Upper lobe of left lung (tissue), 6 donors: ENCODE data around the gene LARP4B. TPM values are rescaled to one million over a fixed set of nuclear protein-coding genes. Genes with fewer than 3 reads are reported as not detected.

Experiments
- ATAC-seq, 2 donors: fragments of 200-7000 bp; cut with Tn5 transposase; one replicate each; pipeline ENCODE4 v1.9.1; 2022; ENCODE audit warnings: mild to moderate bottlenecking in 2 of 2, moderate library complexity in 2 of 2; ENCODE audit not compliant: low FRiP score in 2 of 2
- DNase-seq, 2 donors: peaks; one replicate each; pipeline ENCODE4 v3.0.0-alpha.2; 2019 to 2020
- H3K27ac ChIP-seq, 4 donors: fragments of 200-600 bp; sonication (generic); one replicate each; pipeline ENCODE4 v1.5.1; 2016 to 2019
- H3K27me3 ChIP-seq, 4 donors: fragments of 200-600 bp; sonication (generic); one replicate each; pipeline ENCODE4 v1.5.1; 2017 to 2019
- H3K36me3 ChIP-seq, 4 donors: fragments of 200-600 bp; sonication (generic); one replicate each; pipeline ENCODE4 v1.5.1; 2016 to 2019
- H3K4me1 ChIP-seq, 4 donors: fragments of 200-600 bp; sonication (generic); one replicate each; pipeline ENCODE4 v1.5.1; 2018 to 2019
- H3K4me3 ChIP-seq, 4 donors: fragments of 200-600 bp; sonication (generic); one replicate each; pipeline ENCODE4 v1.5.1; 2017 to 2019; ENCODE audit warnings: mild to moderate bottlenecking in 2 of 4, moderate library complexity in 1 of 4
- H3K9me3 ChIP-seq, 4 donors: fragments of 200-600 bp; sonication (generic); one replicate each; pipeline ENCODE4 v1.5.1; 2018 to 2019
- EP300 ChIP-seq, 4 donors: sonication (generic); formaldehyde crosslinking; IDR thresholded peaks; one replicate each; pipeline ENCODE4 v1.5.1; 2017; ENCODE audit warnings: antibody characterized with exemption in 4 of 4, control low read depth in 2 of 4
- POLR2A ChIP-seq, 4 donors: fragments of 450-650 bp; IDR thresholded peaks; one replicate each; pipeline ENCODE4 v1.5.1; 2016 to 2017; ENCODE audit warnings: antibody characterized with exemption in 4 of 4, mild to moderate bottlenecking in 2 of 4
- POLR2AphosphoS5 ChIP-seq, 2 donors: sonication (generic); formaldehyde crosslinking; IDR thresholded peaks; one replicate each; pipeline ENCODE4 v1.5.1; 2017; ENCODE audit warnings: antibody characterized with exemption in 2 of 2
- WGBS, 2 donors: methylation state at CpG; one replicate each; pipeline ENCODE4 v1.1.5; 2017 to 2018; 5-methylcytosine and 5-hydroxymethylcytosine counted together
- total RNA-seq, 6 donors: library from RNA; depleted of rRNA in 4 of 6; stranded (reverse); fragments of >200 nt in 4 of 6; gene quantifications; one replicate each; pipeline versions ENCODE4 v1.1.0 to v1.2.1, GENCODE V29; 2016 to 2021
- TF ChIP-seq, protein P1 (sequence below), 6 experiments: fragments of 450-650 bp in 4 of 6; fragments of 200-600 bp in 2 of 6; sonication (generic) in 2 of 6; IDR thresholded peaks; one replicate each; pipeline ENCODE4 v1.5.1; 2016 to 2019; ENCODE audit warnings: antibody characterized with exemption in 6 of 6
- donor health status: DM: no; HTN: no; CAD: no; lungs with moderate emphysema.
- donor health status: DM: no; HTN: yes; CAD: no; lungs with severe emphysema.

LARP4B gene
- total RNA-seq, 6 donors from 2014 or later: 106 to 154 (median 139) TPM

DNA sequence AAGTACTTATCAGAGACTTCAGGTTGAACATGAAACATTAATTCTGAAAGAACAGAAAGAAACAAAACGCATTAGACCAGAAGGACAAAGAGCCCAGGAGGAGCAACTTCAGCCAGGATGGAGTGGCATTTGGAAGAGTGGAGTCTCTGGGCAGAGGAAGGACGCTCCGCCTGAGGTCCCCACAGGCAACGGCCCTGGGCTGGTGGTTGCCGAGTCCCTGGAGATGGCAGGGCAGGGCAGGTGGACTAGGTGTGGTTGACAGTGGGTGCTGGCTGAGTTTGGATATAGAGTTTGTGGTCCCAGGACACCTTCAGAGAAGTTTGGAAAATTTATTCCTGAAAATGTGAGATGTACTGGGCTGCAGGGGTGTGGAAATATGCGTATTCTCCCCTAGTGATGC lies 27.4 kb upstream of the LARP4B start:
- no peak overlapping the region for H3K27ac ChIP-seq
- 86 to 95% methylated on average over 6 of the region's 6 CpGs for WGBS, 2 donors
- no peaks in the 10 kb centered on the region for H3K27me3 ChIP-seq
- peaks cover 0 to 10% (median 2%) of the 10 kb centered on the region in 4 donors for H3K4me1 ChIP-seq
- H3K4me3 ChIP-seq: no peak overlapping the region
- no peaks in the 10 kb centered on the region for H3K9me3 ChIP-seq
- TF ChIP-seq POLR2A (IDR thresholded peaks at IDR 0.05): no peak
- TF ChIP-seq, protein P1, sequence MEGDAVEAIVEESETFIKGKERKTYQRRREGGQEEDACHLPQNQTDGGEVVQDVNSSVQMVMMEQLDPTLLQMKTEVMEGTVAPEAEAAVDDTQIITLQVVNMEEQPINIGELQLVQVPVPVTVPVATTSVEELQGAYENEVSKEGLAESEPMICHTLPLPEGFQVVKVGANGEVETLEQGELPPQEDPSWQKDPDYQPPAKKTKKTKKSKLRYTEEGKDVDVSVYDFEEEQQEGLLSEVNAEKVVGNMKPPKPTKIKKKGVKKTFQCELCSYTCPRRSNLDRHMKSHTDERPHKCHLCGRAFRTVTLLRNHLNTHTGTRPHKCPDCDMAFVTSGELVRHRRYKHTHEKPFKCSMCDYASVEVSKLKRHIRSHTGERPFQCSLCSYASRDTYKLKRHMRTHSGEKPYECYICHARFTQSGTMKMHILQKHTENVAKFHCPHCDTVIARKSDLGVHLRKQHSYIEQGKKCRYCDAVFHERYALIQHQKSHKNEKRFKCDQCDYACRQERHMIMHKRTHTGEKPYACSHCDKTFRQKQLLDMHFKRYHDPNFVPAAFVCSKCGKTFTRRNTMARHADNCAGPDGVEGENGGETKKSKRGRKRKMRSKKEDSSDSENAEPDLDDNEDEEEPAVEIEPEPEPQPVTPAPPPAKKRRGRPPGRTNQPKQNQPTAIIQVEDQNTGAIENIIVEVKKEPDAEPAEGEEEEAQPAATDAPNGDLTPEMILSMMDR (IDR thresholded peaks at IDR 0.05): no peak
- no peak for TF ChIP-seq POLR2AphosphoS5 (IDR thresholded peaks at IDR 0.05)
- no peak for TF ChIP-seq EP300 (IDR thresholded peaks at IDR 0.05)
- DNase-seq (no peak), ATAC-seq (no peak)
- no peaks in the 10 kb centered on the region for H3K36me3 ChIP-seq

DNA sequence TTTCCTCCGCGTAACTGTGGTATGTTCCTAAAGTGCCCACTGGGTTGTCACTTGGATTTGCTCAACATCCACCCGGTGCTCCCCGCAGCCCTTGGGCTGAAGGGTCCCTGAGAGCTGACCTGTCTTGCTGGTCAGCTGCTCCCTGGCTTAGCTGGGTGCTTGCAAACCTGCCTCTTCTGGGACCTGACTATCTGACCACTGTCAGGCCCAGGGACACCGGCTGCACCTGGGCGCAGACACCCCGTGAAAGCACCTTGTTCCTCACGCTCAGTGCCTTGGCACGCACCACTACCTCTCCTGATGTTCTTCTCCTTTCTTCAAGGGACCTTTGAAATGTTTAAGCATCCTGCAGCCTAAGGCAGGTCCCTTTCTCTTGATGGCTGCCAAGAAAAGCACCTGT lies 26.6 kb upstream of the LARP4B start:
- no peak for TF ChIP-seq POLR2AphosphoS5 (IDR thresholded peaks at IDR 0.05)
- TF ChIP-seq, protein P1 (IDR thresholded peaks at IDR 0.05): no peak
- no peak for TF ChIP-seq EP300 (IDR thresholded peaks at IDR 0.05)
- no peak for TF ChIP-seq POLR2A (IDR thresholded peaks at IDR 0.05)
- Histone ChIP-seq H3K4me3 (no peak overlapping the region), H3K36me3 (no peaks in the 10 kb centered on the region), H3K27me3 (no peaks in the 10 kb centered on the region), H3K27ac (no peak overlapping the region), H3K9me3 (no peaks in the 10 kb centered on the region), H3K4me1 (peaks cover 0 to 10% (median 2%) of the 10 kb centered on the region in 4 donors)
- DNase-seq (no peak), ATAC-seq (no peak)
- WGBS, 2 donors: 93 to 96% methylated on average over 7 to 8 of the region's 9 CpGs

DNA sequence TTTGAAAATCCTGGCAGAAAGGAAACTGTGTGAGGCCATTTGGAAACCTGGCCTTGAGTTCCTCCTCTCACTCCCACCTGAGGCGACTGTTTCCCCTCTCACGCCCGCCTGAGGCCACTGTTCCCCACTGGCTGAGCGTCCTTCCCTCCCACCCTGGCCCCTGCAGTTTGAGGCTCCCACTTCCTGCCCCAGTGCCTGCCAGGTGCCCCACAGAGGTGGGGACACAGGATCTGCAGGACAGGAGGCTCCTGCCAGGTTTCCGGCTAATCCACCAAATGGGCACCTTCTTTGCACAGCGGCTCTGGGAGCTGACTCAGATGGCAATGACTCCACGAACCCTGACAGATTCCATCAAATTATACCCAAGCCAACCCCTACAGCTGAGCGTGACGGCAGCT lies 24.3 kb upstream of the LARP4B start:
- ATAC-seq (peak; percentile 31 to 76), DNase-seq (no peak)
- H3K4me3 ChIP-seq: no peak overlapping the region
- H3K9me3 ChIP-seq: no peaks in the 10 kb centered on the region
- peaks cover 0 to 10% (median 2%) of the 10 kb centered on the region in 4 donors for H3K4me1 ChIP-seq
- 63 to 70% methylated on average over 9 of the region's 9 CpGs for WGBS, 2 donors
- H3K36me3 ChIP-seq: no peaks in the 10 kb centered on the region
- TF ChIP-seq, protein P1 (IDR thresholded peaks at IDR 0.05): no peak
- TF ChIP-seq EP300 (IDR thresholded peaks at IDR 0.05): no peak
- TF ChIP-seq POLR2AphosphoS5 (IDR thresholded peaks at IDR 0.05): no peak
- TF ChIP-seq POLR2A (IDR thresholded peaks at IDR 0.05): no peak
- peak overlapping the region; percentile 38 to 85 (median 60) for H3K27ac ChIP-seq
- H3K27me3 ChIP-seq: no peaks in the 10 kb centered on the region

DNA sequence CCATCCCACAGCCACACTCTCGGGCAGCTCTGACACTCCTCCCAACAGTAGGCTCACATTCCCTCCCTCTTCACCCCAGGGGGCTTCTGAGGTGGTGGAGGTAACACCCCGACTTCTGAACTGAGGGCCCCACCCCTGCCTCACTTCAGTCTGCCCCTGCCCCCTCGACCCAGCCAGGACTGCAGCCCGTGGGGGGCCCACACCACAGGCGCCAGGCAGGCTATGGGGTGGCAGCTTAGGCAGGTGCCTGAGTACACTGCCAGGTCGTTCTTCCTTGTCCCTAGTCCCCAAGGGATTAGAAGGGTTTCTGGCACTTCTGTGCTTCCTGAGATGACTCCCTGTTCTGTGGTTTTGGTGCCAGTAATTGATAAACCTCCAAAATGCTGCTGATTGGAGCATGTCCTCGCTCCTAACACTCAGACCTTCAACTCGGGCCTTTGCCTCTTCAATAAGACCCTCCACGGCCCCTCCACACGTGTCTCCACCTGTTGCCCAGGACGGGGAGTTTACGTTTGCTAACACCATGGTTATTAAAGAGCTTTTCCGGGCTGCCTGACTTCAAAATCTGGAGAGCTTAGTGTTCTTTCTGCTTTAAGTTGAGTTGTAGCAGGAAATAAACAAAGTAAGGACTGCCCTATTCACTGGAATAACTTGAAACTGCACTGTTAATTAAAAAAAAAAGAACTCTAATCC lies 23.8 kb upstream of the LARP4B start:
- H3K27ac ChIP-seq: peak overlapping the region; percentile 38 to 85 (median 60)
- no peaks in the 10 kb centered on the region for H3K9me3 ChIP-seq
- peak in 1 of 4 donors; percentile 20 for TF ChIP-seq POLR2A (IDR thresholded peaks at IDR 0.05)
- TF ChIP-seq POLR2AphosphoS5 (IDR thresholded peaks at IDR 0.05): no peak
- TF ChIP-seq EP300 (IDR thresholded peaks at IDR 0.05): peak in 1 of 4 donors; percentile 22
- TF ChIP-seq, protein P1 (IDR thresholded peaks at IDR 0.05): no peak
- ATAC-seq (peak; percentile 29 to 80), DNase-seq (no peak)
- H3K4me3 ChIP-seq: no peak overlapping the region
- H3K36me3 ChIP-seq: no peaks in the 10 kb centered on the region
- peaks cover 0 to 10% (median 2%) of the 10 kb centered on the region in 4 donors for H3K4me1 ChIP-seq
- WGBS, 2 donors: 30 to 39% methylated on average over 10 to 13 of the region's 13 CpGs
- no peaks in the 10 kb centered on the region for H3K27me3 ChIP-seq

DNA sequence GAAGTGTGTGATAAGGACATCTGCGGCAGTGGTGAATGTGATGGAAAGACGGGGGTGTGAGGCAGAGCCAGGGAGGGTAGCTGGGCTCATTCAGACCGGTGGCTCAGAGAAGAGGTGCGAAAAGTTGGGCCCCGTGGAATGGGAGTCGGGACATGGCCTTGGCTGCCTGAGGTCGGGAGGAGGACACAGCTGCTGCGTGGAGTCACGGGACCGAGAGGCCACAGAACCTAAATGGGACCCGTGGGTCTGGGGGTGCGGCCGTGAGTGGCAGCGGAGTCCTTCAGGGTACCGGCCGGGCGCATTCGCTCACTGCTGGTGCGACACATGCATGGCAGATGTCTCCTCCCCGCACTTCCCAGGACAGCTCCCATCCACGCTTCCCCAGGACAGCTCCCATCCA lies 22.9 kb upstream of the LARP4B start:
- Histone ChIP-seq H3K9me3 (no peaks in the 10 kb centered on the region), H3K27ac (peak overlapping the region in 1 of 4 donors; percentile 21), H3K4me3 (no peak overlapping the region), H3K36me3 (no peaks in the 10 kb centered on the region), H3K4me1 (peaks cover 0 to 10% (median 2%) of the 10 kb centered on the region in 4 donors), H3K27me3 (no peaks in the 10 kb centered on the region)
- DNase-seq: peak in 1 of 2 donors; percentile 62
- 90 to 93% methylated on average over 16 to 21 of the region's 21 CpGs for WGBS, 2 donors
- no peak for TF ChIP-seq POLR2AphosphoS5 (IDR thresholded peaks at IDR 0.05)
- TF ChIP-seq, protein P1 (IDR thresholded peaks at IDR 0.05): no peak
- no peak for TF ChIP-seq POLR2A (IDR thresholded peaks at IDR 0.05)
- TF ChIP-seq EP300 (IDR thresholded peaks at IDR 0.05): no peak
- no peak for ATAC-seq
